ENCODE data around the gene TRPM5. TPM values are rescaled to one million over a fixed set of nuclear protein-coding genes. Genes with fewer than 3 reads are reported as not detected.

The TRPM5 gene
- polyA plus RNA-seq, 1 of the 3 experiments (the other 2 are of a cell fraction) = not detected

- no peak for DNase-seq
Measured at GRCh38 chr11:2470495-2470894, 26.2 kb upstream of the TRPM5 start.

GRCh38 chr11:2468363-2469235 is 24.3 kb upstream of the TRPM5 start:
- Histone ChIP-seq H3K27ac (ENCODE audit: low read depth in 2 of 2, low read length in 1 of 2) (no peak overlapping the region), H3K9me2 (no peaks in the 10 kb centered on the region), H3F3A (replicated peaks; ENCODE audit: insufficient read depth) (no peaks in the 10 kb centered on the region), H2AFZ (ENCODE audit: low read depth) (no peak overlapping the region), H3K27me3 (ENCODE audit: insufficient read depth) (no peaks in the 10 kb centered on the region), H3K36me3 (replicated peaks in 1 of 2; ENCODE audit: control insufficient read depth in 1 of 2, insufficient read depth in 2 of 2, low read length in 1 of 2) (no peaks in the 10 kb centered on the region), H3K4me2 (no peak overlapping the region), H3K9ac (no peak overlapping the region), H4K20me1 (ENCODE audit: insufficient read depth) (no peaks in the 10 kb centered on the region), H3K4me1 (ENCODE audit: control insufficient read depth in 1 of 2, insufficient read depth in 2 of 2, low read depth in 1 of 2, low read length in 1 of 2) (no peaks in the 10 kb centered on the region; a peak in 1 of 4 replicates), H3K9me3 (no peaks in the 10 kb centered on the region), H3K79me2 (ENCODE audit: insufficient read depth) (no peaks in the 10 kb centered on the region), H3K4me3 (ENCODE audit: low read depth in 2 of 2, low read length in 1 of 2) (no peak overlapping the region)
- ChIA-PET CTCF (interaction anchor here (1.2 to 1.5 kb wide), 2 partner anchors 48 to 63 kb away, joined by 4 to 6 read pairs; no protein-coding TSS in a partner anchor), POLR2A (no interaction called here)
- 44% methylated on average over 18 of the region's 21 CpGs for WGBS (ENCODE audit: low lambda C conversion rate)
- DNase-seq = no peak
- TF ChIP-seq IRF3 (IDR thresholded peaks at IDR 0.05; ENCODE audit: low read depth, low read length) (no peak), NFIC (IDR thresholded peaks at IDR 0.05; ENCODE audit: borderline replicate concordance) (no peak), SMC3 (IDR thresholded peaks at IDR 0.05; ENCODE audit: low read depth, low read length) (no peak), PBX3 (IDR thresholded peaks at IDR 0.05) (no peak), MAX (IDR thresholded peaks at IDR 0.05; ENCODE audit: low read depth) (no peak), CHD2 (IDR thresholded peaks at IDR 0.05; ENCODE audit: low read length, partially characterized antibody) (no peak), TAF1 (IDR thresholded peaks at IDR 0.05; ENCODE audit: borderline replicate concordance, low read depth, low read length) (no peak), USF2 (IDR thresholded peaks at IDR 0.05; ENCODE audit: borderline replicate concordance, low read depth, low read length) (no peak), RFX5 (IDR thresholded peaks at IDR 0.05; ENCODE audit: low read length) (no peak), TCF12 (IDR thresholded peaks at IDR 0.05) (no peak), NRF1 (IDR thresholded peaks at IDR 0.05; ENCODE audit: low read depth, low read length) (no peak)

More at GRCh38 chr11:2470495-2470894, 26.2 kb upstream of the TRPM5 start:
- TF ChIP-seq GATA2 (CRISPR knock-in tag; IDR thresholded peaks at IDR 0.05) (no peak), USF2 (IDR thresholded peaks at IDR 0.05; ENCODE audit: borderline replicate concordance, low read depth, low read length) (no peak), TCF12 (IDR thresholded peaks at IDR 0.05) (no peak), FOXJ3 (CRISPR knock-in tag; IDR thresholded peaks at IDR 0.05) (no peak), FOSL2 (IDR thresholded peaks at IDR 0.05; ENCODE audit: borderline replicate concordance, low read depth) (no peak), RAD21 (IDR thresholded peaks at IDR 0.05; ENCODE audit: low read length) (no peak), IRF3 (IDR thresholded peaks at IDR 0.05; ENCODE audit: low read depth, low read length) (no peak)
- H3K79me2 ChIP-seq (ENCODE audit: insufficient read depth) = no peaks in the 10 kb centered on the region
- H3K9me2 ChIP-seq = no peaks in the 10 kb centered on the region
- H3K9me3 ChIP-seq = no peaks in the 10 kb centered on the region
- ChIA-PET POLR2A (no interaction called here), CTCF (no interaction called here)
- H3K27me3 ChIP-seq (ENCODE audit: insufficient read depth) = no peaks in the 10 kb centered on the region
- H3F3A ChIP-seq (replicated peaks; ENCODE audit: insufficient read depth) = no peaks in the 10 kb centered on the region
- WGBS (ENCODE audit: low lambda C conversion rate) = 70% methylated on average over 7 of the region's 7 CpGs
- H2AFZ ChIP-seq (ENCODE audit: low read depth) = no peak overlapping the region
- H3K36me3 ChIP-seq (replicated peaks in 1 of 2; ENCODE audit: control insufficient read depth in 1 of 2, insufficient read depth in 2 of 2, low read length in 1 of 2) = no peaks in the 10 kb centered on the region
- peaks cover 0 to 4% of the 10 kb centered on the region in 2 experiments; a peak in 1 of 4 replicates for H3K4me1 ChIP-seq (ENCODE audit: control insufficient read depth in 1 of 2, insufficient read depth in 2 of 2, low read depth in 1 of 2, low read length in 1 of 2)
- no peak overlapping the region for H3K4me3 ChIP-seq (ENCODE audit: low read depth in 2 of 2, low read length in 1 of 2)
- no peak overlapping the region for H3K9ac ChIP-seq
- H3K4me2 ChIP-seq = no peak overlapping the region
- no peaks in the 10 kb centered on the region for H4K20me1 ChIP-seq (ENCODE audit: insufficient read depth)
- no peak overlapping the region for H3K27ac ChIP-seq (ENCODE audit: low read depth in 2 of 2, low read length in 1 of 2)

Measured in SK-N-SH (cell line).